Eye (tissue), 1 donor: ENCODE measurements around the gene CD2AP.
A peak's percentile ranks its signal among the peaks of the same experiment; 100 is the strongest.

Experiments used
- DNase-seq: peaks from one replicate; pipeline ENCODE4 v3.0.0-alpha.2; 2015

The CD2AP gene

GRCh38 chr6:47573109-47573508 is 95.5 kb downstream of the CD2AP start:
- no peak for DNase-seq

GRCh38 chr6:47574789-47575188 is 97.2 kb downstream of the CD2AP start:
- DNase-seq, result no peak

GRCh38 chr6:47579040-47579439 is 101.5 kb downstream of the CD2AP start:
- no peak for DNase-seq

GRCh38 chr6:47581591-47581990 is 104.0 kb downstream of the CD2AP start:
- DNase-seq, result no peak

GRCh38 chr6:47587493-47587892 is 109.9 kb downstream of the CD2AP start:
- DNase-seq, result no peak

- DNase-seq, result no peak
Observed at GRCh38 chr6:47592131-47592840, 114.7 kb downstream of the CD2AP start.

- DNase-seq, result no peak
Observed at GRCh38 chr6:47593979-47594378, 116.4 kb downstream of the CD2AP start.

GRCh38 chr6:47595785-47596184 is 118.2 kb downstream of the CD2AP start:
- DNase-seq, result no peak

- DNase-seq, result no peak
Observed at GRCh38 chr6:47598367-47598766, 120.8 kb downstream of the CD2AP start.

- DNase-seq, result no peak
Observed at GRCh38 chr6:47599512-47599911, 121.9 kb downstream of the CD2AP start.

- no peak for DNase-seq
Observed at GRCh38 chr6:47603227-47603626, 125.6 kb downstream of the CD2AP start.

GRCh38 chr6:47603995-47604394 is 126.4 kb downstream of the CD2AP start:
- DNase-seq, result no peak

- no peak for DNase-seq
Observed at GRCh38 chr6:47621838-47622449, 144.4 kb downstream of the CD2AP start.

- no peak for DNase-seq
Observed at GRCh38 chr6:47626782-47627181, 149.2 kb downstream of the CD2AP start.

GRCh38 chr6:47628448-47629272 is 151.1 kb downstream of the CD2AP start:
- DNase-seq, result no peak

GRCh38 chr6:47629954-47630353 is 152.4 kb downstream of the CD2AP start:
- DNase-seq, result no peak

- DNase-seq, result no peak
Observed at GRCh38 chr6:47630587-47630986, 153.0 kb downstream of the CD2AP start.

GRCh38 chr6:47631269-47631772 is 153.7 kb downstream of the CD2AP start:
- DNase-seq, result peak; percentile 86

- no peak for DNase-seq
Observed at GRCh38 chr6:47631797-47632196, 154.2 kb downstream of the CD2AP start.

- DNase-seq, result peak; percentile 31
Observed at GRCh38 chr6:47633141-47633540, 155.6 kb downstream of the CD2AP start.

GRCh38 chr6:47634210-47635047 is 156.8 kb downstream of the CD2AP start:
- no peak for DNase-seq

GRCh38 chr6:47646689-47647088 is 169.1 kb downstream of the CD2AP start:
- DNase-seq, result no peak

GRCh38 chr6:47647188-47647587 is 169.6 kb downstream of the CD2AP start:
- no peak for DNase-seq
